K562 (cell line): ENCODE results near the gene MMP7. TPM values are rescaled to one million over a fixed set of nuclear protein-coding genes. Genes with fewer than 3 reads are reported as not detected.
A peak's percentile ranks its signal among the peaks of the same experiment; 100 is the strongest.

Experiments used
- ZNF766 ChIP-seq: fragments of 200-800 bp; sonication (Bioruptor generic); conservative IDR thresholded peaks from 2 replicates; pipeline ENCODE4 v1.6.1; 2016; ENCODE audit warnings: missing genetic modification characterization, missing compliant biosample characterization
- polyA plus RNA-seq, 8 experiments: library from polyadenylated mRNA; depleted of rRNA in 4 of 8; stranded (reverse) in 5 of 8; unstranded in 3 of 8; fragments of >200 nt; fragmentation: Nextera tagmentation in 2 of 8; fragmentation: Illumina TruSeq in 1 of 8; extraction: Ambion mirVana in 2 of 8; extraction: Trizol in 1 of 8; gene quantifications; 2 replicates each; pipeline versions ENCODE4 v1.2.1 to v1.2.3, GENCODE V29; 2011 to 2014; ENCODE audit warnings: inconsistent platforms in 1 of 8, missing spikeins in 1 of 8
- total RNA-seq, 7 experiments: library from RNA; depleted of rRNA in 6 of 7; stranded (reverse); fragments of >200 nt in 6 of 7; fragmentation: Illumina TruSeq in 2 of 7; extraction: Trizol in 2 of 7; gene quantifications; 2 replicates each; pipeline versions ENCODE4 v1.2.1 to v1.2.3, GENCODE V29; 2011 to 2021; ENCODE audit warnings: low replicate concordance in 1 of 7
- TF ChIP-seq, protein P1 (sequence below), 2 experiments: fragments of 450-650 bp; formaldehyde crosslinking in 1 of 2; IDR thresholded peaks; 2 replicates each; pipeline versions ENCODE4 v1.4.0 to v1.6.1; 2014 to 2020; ENCODE audit warnings: mild to moderate bottlenecking in 2 of 2, borderline replicate concordance in 1 of 2, low read depth in 1 of 2
- TF ChIP-seq, protein P2 (sequence below), 3 experiments: IDR thresholded peaks in 2 of 3; conservative IDR thresholded peaks in 1 of 3; 2 replicates each; pipeline ENCODE4 v1.5.1; 2011 to 2012; ENCODE audit warnings: low read length in 3 of 3, mild to moderate bottlenecking in 3 of 3, control low read depth in 2 of 3, improper control_type of control experiment in 1 of 3, inconsistent platforms in 1 of 3, low read depth in 1 of 3, mixed read lengths in 1 of 3, moderate library complexity in 1 of 3; ENCODE audit not compliant: insufficient read depth in 2 of 3

The MMP7 gene
- total and polyA plus RNA-seq, 9 of the 15 experiments (the other 6 are each of a cell fraction or from before 2014, with no cell fraction given), result 0.13 TPM; not detected in 8

DNA sequence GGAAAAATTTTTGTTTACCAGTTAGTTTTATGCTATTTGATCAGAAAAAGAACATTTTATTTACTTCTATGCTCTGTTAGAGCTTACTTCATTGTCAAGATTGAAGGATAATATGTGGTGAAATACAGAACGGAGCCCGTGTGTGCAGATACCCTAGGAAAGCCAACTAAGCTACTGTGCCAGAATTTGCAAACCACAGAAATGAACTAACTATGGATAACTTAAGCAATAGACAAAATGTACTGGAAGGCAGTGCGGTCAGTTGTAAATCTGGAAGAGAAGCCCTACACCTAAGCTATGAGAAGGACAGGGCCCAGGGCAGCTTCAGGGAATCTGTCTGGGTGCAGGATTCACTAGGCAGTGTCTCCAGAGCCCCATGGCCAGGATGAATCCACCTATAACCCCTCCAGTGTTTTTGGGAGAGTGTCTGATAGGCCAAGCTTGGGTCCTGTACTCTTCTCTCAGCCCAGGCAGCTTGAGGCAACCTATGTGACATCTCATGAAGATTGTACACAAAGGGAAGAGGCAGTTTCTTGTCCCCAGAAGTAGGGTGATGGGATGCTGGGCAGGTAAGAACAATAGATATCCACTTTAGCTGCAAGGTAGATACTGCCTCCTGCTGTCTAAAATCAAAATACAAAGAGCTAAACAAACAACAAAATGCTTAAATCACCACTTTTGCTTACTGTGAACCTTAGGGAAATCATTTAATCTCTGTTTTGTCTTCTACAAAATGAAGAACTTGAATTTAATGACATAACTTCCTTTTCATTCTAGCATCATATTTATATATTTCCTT is 12.1 kb downstream of the MMP7 start (continued):
- TF ChIP-seq, protein P1, sequence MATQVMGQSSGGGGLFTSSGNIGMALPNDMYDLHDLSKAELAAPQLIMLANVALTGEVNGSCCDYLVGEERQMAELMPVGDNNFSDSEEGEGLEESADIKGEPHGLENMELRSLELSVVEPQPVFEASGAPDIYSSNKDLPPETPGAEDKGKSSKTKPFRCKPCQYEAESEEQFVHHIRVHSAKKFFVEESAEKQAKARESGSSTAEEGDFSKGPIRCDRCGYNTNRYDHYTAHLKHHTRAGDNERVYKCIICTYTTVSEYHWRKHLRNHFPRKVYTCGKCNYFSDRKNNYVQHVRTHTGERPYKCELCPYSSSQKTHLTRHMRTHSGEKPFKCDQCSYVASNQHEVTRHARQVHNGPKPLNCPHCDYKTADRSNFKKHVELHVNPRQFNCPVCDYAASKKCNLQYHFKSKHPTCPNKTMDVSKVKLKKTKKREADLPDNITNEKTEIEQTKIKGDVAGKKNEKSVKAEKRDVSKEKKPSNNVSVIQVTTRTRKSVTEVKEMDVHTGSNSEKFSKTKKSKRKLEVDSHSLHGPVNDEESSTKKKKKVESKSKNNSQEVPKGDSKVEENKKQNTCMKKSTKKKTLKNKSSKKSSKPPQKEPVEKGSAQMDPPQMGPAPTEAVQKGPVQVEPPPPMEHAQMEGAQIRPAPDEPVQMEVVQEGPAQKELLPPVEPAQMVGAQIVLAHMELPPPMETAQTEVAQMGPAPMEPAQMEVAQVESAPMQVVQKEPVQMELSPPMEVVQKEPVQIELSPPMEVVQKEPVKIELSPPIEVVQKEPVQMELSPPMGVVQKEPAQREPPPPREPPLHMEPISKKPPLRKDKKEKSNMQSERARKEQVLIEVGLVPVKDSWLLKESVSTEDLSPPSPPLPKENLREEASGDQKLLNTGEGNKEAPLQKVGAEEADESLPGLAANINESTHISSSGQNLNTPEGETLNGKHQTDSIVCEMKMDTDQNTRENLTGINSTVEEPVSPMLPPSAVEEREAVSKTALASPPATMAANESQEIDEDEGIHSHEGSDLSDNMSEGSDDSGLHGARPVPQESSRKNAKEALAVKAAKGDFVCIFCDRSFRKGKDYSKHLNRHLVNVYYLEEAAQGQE (IDR thresholded peaks at IDR 0.05; ENCODE audit: borderline replicate concordance), result peak; percentile 18; the same call in 1 of the 2 replicates
- TF ChIP-seq, protein P1 (CRISPR knock-in tag; IDR thresholded peaks at IDR 0.05; ENCODE audit: low read depth), result no peak
- TF ChIP-seq, protein P2, sequence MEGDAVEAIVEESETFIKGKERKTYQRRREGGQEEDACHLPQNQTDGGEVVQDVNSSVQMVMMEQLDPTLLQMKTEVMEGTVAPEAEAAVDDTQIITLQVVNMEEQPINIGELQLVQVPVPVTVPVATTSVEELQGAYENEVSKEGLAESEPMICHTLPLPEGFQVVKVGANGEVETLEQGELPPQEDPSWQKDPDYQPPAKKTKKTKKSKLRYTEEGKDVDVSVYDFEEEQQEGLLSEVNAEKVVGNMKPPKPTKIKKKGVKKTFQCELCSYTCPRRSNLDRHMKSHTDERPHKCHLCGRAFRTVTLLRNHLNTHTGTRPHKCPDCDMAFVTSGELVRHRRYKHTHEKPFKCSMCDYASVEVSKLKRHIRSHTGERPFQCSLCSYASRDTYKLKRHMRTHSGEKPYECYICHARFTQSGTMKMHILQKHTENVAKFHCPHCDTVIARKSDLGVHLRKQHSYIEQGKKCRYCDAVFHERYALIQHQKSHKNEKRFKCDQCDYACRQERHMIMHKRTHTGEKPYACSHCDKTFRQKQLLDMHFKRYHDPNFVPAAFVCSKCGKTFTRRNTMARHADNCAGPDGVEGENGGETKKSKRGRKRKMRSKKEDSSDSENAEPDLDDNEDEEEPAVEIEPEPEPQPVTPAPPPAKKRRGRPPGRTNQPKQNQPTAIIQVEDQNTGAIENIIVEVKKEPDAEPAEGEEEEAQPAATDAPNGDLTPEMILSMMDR (IDR thresholded peaks at IDR 0.05 in 2 of 3, conservative IDR thresholded peaks at IDR 0.05 in 1 of 3; ENCODE audit: insufficient read depth in 2 of 3, low read depth in 1 of 3, low read length in 3 of 3), result peak; percentile 12 to 49 (median 39); a peak in 3 of 6 replicates
- TF ChIP-seq ZNF766, result no peak
